GM12878 (cell line): ENCODE data around the gene STARD5. TPM values are rescaled to one million over a fixed set of nuclear protein-coding genes. Genes with fewer than 3 reads are reported as not detected.

ENCODE experiments used
- ATAC-seq: fragments of 200-7000 bp; cut with Tn5 transposase; 3 replicates; pipeline ENCODE4 v1.9.1; 2020; ENCODE audit warnings: mild to moderate bottlenecking, moderate library complexity
- BruUV-seq: library from RNA; stranded (reverse); fragments of 400-500 nt; replicated peaks from 2 replicates; lab custom pipeline; 2021; lab: Mats Ljungman, UMichigan
- CTCF ChIA-PET: fragments of 300-600 bp; sonication (Branson Sonifier 250); formaldehyde crosslinking; extraction: SDS; loops from one replicate; lab custom pipeline; 2021; ENCODE audit warnings: inconsistent platforms; lab: Yijun Ruan, JAX
- POLR2A ChIA-PET: fragments of 350-600 bp; formaldehyde crosslinking; extraction: SDS; loops from one replicate; lab custom pipeline; 2021; ENCODE audit warnings: inconsistent platforms; lab: Charles Lee
- RAD21 ChIA-PET: fragments of 300-600 bp; sonication (Branson Sonifier 250); formaldehyde crosslinking; loops from one replicate; lab custom pipeline; 2023; ENCODE audit warnings: antibody characterized with exemption; ENCODE audit not compliant: unreplicated experiment; lab: Charles Lee
- SMC1A ChIA-PET: fragments of 300-600 bp; sonication (Branson Sonifier 250); formaldehyde crosslinking; loops from one replicate; lab custom pipeline; 2023; ENCODE audit not compliant: unreplicated experiment, uncharacterized antibody; lab: Charles Lee
- DNase-seq: peaks from one replicate; pipeline ENCODE4 v3.0.0-alpha.2; 2011; ENCODE audit warnings: low read depth, low spot score
- FAIRE-seq: peaks from 3 replicates; lab custom pipeline; 2011; peaks lifted over from hg19 to GRCh38; lab: Jason Lieb, UNC
- H2AFZ ChIP-seq: 2 replicates; pipeline ENCODE4 v1.6.0; 2011; ENCODE audit warnings: low read depth, low read length, control low read depth; ENCODE audit not compliant: control insufficient read depth
- H3K27ac ChIP-seq: 2 replicates; pipeline ENCODE4 v1.5.1; 2011; ENCODE audit warnings: control low read depth; ENCODE audit not compliant: control insufficient read depth, insufficient read depth
- H3K27me3 ChIP-seq, 2 experiments: replicated peaks in 1 of 2; 2 replicates each; pipeline versions ENCODE4 v1.6.0 to v1.6.1; 2011; ENCODE audit warnings: low read length in 1 of 2; ENCODE audit not compliant: control insufficient read depth in 2 of 2, insufficient read depth in 2 of 2
- H3K36me3 ChIP-seq, 2 experiments: 2 replicates each; pipeline ENCODE4 v1.5.1; 2011; ENCODE audit warnings: low read length in 1 of 2; ENCODE audit not compliant: control insufficient read depth in 2 of 2, insufficient read depth in 2 of 2
- H3K4me1 ChIP-seq: 2 replicates; pipeline ENCODE4 v1.6.1; 2011; ENCODE audit warnings: mild to moderate bottlenecking, low read length, moderate library complexity, mixed read lengths; ENCODE audit not compliant: control insufficient read depth, insufficient read depth
- H3K4me2 ChIP-seq: 2 replicates; pipeline ENCODE4 v1.6.0; 2011; ENCODE audit warnings: control low read depth; ENCODE audit not compliant: control insufficient read depth, insufficient read depth
- H3K4me3 ChIP-seq: fragments of 200-600 bp; sonication (generic); 2 replicates; pipeline ENCODE4 v1.5.1; 2016
- H3K79me2 ChIP-seq: 2 replicates; pipeline ENCODE4 v1.6.0; 2011; ENCODE audit warnings: low read length; ENCODE audit not compliant: control insufficient read depth, insufficient read depth
- H3K9ac ChIP-seq: 2 replicates; pipeline ENCODE4 v1.8.0; 2011; ENCODE audit warnings: low read length, control low read depth, mixed read lengths; ENCODE audit not compliant: control insufficient read depth, insufficient read depth
- H3K9me3 ChIP-seq: replicated peaks from 3 replicates; pipeline ENCODE4 v1.5.1; 2011; ENCODE audit warnings: mild to moderate bottlenecking, low read length; ENCODE audit not compliant: control insufficient read depth, insufficient read depth
- H4K20me1 ChIP-seq: 2 replicates; pipeline ENCODE4 v1.6.0; 2011; ENCODE audit not compliant: control insufficient read depth, insufficient read depth
- CEBPZ ChIP-seq: fragments of 150-350 bp; IDR thresholded peaks from 2 replicates; pipeline ENCODE4 v1.6.1; 2016; ENCODE audit warnings: low read depth, low read length
- EED ChIP-seq: sonication (generic); IDR thresholded peaks from 2 replicates; pipeline ENCODE4 v1.6.1; 2016; ENCODE audit warnings: antibody characterized with exemption, low read depth
- HDAC2 ChIP-seq: fragments of 200-600 bp; sonication (generic); IDR thresholded peaks from 2 replicates; pipeline ENCODE4 v1.6.1; 2017
- JUND ChIP-seq: IDR thresholded peaks from 2 replicates; pipeline ENCODE4 v1.6.1; 2012; ENCODE audit warnings: low read depth, mild to moderate bottlenecking, low read length, improper control_type of control experiment, moderate library complexity
- PRDM15 ChIP-seq: fragments of 450-650 bp; formaldehyde crosslinking; IDR thresholded peaks from 2 replicates; pipeline ENCODE4 v1.4.0; 2020; ENCODE audit warnings: mild to moderate bottlenecking, moderate library complexity
- RB1 ChIP-seq: fragments of 450-650 bp; formaldehyde crosslinking; IDR thresholded peaks from 2 replicates; pipeline ENCODE4 v1.6.1; 2017; ENCODE audit warnings: mild to moderate bottlenecking, borderline replicate concordance
- REST ChIP-seq: IDR thresholded peaks from 2 replicates; pipeline ENCODE4 v1.6.1; 2012; ENCODE audit warnings: mild to moderate bottlenecking, low read depth, low read length
- STAT1 ChIP-seq: fragments of 450-650 bp; conservative IDR thresholded peaks from 2 replicates; pipeline ENCODE4 v1.6.1; 2014; ENCODE audit warnings: antibody characterized with exemption, mild to moderate bottlenecking
- TCF3 ChIP-seq: IDR thresholded peaks from 2 replicates; pipeline ENCODE4 v1.6.1; 2012; ENCODE audit warnings: low read depth, mild to moderate bottlenecking, low read length, borderline replicate concordance; ENCODE audit not compliant: insufficient read depth
- YY1 ChIP-seq: IDR thresholded peaks from 2 replicates; pipeline ENCODE4 v1.6.1; 2011; ENCODE audit warnings: low read depth, mild to moderate bottlenecking, low read length
- ZBTB33 ChIP-seq: fragments of 450-650 bp; IDR thresholded peaks from 2 replicates; pipeline ENCODE4 v1.6.1; 2017; ENCODE audit warnings: mild to moderate bottlenecking
- WGBS: methylation state at CpG from one replicate; pipeline ENCODE4 v1.1.6; 2016; ENCODE audit warnings: low lambda C conversion rate; ENCODE audit not compliant: insufficient replicate concordance, insufficient coverage; ENCODE audit errors: missing lambda C conversion rate; 5-methylcytosine and 5-hydroxymethylcytosine counted together
- in situ Hi-C: fragments of 300-500 bp; cut with MboI; formaldehyde crosslinking; loops from 9 replicates; pipeline ENCODE4 v1.14.3; 2018; ENCODE audit warnings: mixed read lengths
- intact Hi-C: fragments of 100-400 bp; cut with micrococcal nuclease; formaldehyde crosslinking; loops from one replicate; pipeline ENCODE4 v1.14.2; 2022; ENCODE audit not compliant: unreplicated experiment
- polyA plus RNA-seq, 11 experiments: library from polyadenylated mRNA; depleted of rRNA in 4 of 11; unstranded in 6 of 11; stranded (reverse) in 5 of 11; fragments of >200 nt; fragmentation: Nextera tagmentation in 4 of 11; fragmentation: Illumina TruSeq in 1 of 11; extraction: Ambion mirVana in 4 of 11; extraction: Trizol in 1 of 11; gene quantifications; 1 replicate in 1 of 11; 2 replicates in 10 of 11; pipeline versions ENCODE4 v1.2.1 to v1.2.3, GENCODE V29; 2011 to 2016; ENCODE audit warnings: inconsistent platforms in 2 of 11, missing spikeins in 2 of 11, low read depth in 1 of 11
- total RNA-seq, 4 experiments: library from RNA; depleted of rRNA in 3 of 4; stranded (reverse); fragments of >200 nt in 3 of 4; fragmentation: Illumina TruSeq in 1 of 4; extraction: Trizol in 1 of 4; gene quantifications; 2 replicates each; pipeline versions ENCODE4 v1.2.1 to v1.2.3, GENCODE V29; 2013 to 2021

The STARD5 gene
- total and polyA plus RNA-seq, 10 of the 15 experiments (the other 5 are each of a cell fraction or from before 2014, with no cell fraction given): 2.3 to 9.4 (median 4.7) TPM

- RAD21 ChIA-PET: interaction anchor here (0.6 to 5.4 kb wide), 8 partner anchors 21 to 165 kb away, joined by 3 to 130 read pairs (median 4); no protein-coding TSS in a partner anchor
- intact Hi-C loops: loop anchor here (5.0 kb wide), 1 partner anchor 811 kb away; no protein-coding TSS in a partner anchor
- no peak for TF ChIP-seq CEBPZ
- no peak for TF ChIP-seq ZBTB33
- TF ChIP-seq STAT1: no peak
- TF ChIP-seq TCF3: no peak
- no peak for TF ChIP-seq EED
- no peak for TF ChIP-seq RB1
- no peak for TF ChIP-seq PRDM15 (CRISPR knock-in tag)
- no peak for TF ChIP-seq JUND
- TF ChIP-seq REST: no peak
- TF ChIP-seq YY1: no peak
- TF ChIP-seq HDAC2: no peak
These were observed 55.6 kb downstream of the STARD5 start for GRCh38 chr15:81268340-81268739.

More at GRCh38 chr15:81268340-81268739, 55.6 kb downstream of the STARD5 start:
- Histone ChIP-seq H3K9ac (no peak overlapping the region), H3K79me2 (no peaks in the 10 kb centered on the region), H4K20me1 (no peaks in the 10 kb centered on the region), H3K9me3 (no peaks in the 10 kb centered on the region), H3K36me3 (no peaks in the 10 kb centered on the region), H2AFZ (no peak overlapping the region), H3K4me3 (no peak overlapping the region), H3K4me2 (no peak overlapping the region), H3K27ac (no peak overlapping the region), H3K27me3 (no peaks in the 10 kb centered on the region), H3K4me1 (peaks cover 22% of the 10 kb centered on the region)
- in situ Hi-C loops: loop anchor here (5.0 to 10.0 kb wide), 5 partner anchors 111 to 814 kb away; no protein-coding TSS in a partner anchor
- ATAC-seq: no peak
- ChIA-PET CTCF (interaction anchor here (0.7 to 9.1 kb wide), 16 partner anchors 8 to 291 kb away, joined by 3 to 438 read pairs (median 6); no protein-coding TSS in a partner anchor), SMC1A (interaction anchor here (0.9 to 5.3 kb wide), 10 partner anchors 11 to 201 kb away, joined by 3 to 102 read pairs (median 15); no protein-coding TSS in a partner anchor), POLR2A (interaction anchor here (0.6 kb wide), 2 partner anchors 272 to 508 kb away, joined by 3 read pairs; no protein-coding TSS in a partner anchor)
- BruUV-seq: no TSS peak
- no peak for FAIRE-seq
- 70% methylated on average over 5 of the region's 5 CpGs for WGBS
- DNase-seq: no peak
